Endothelial cell of umbilical vein (primary cell): Measurements from ENCODE around the gene AUH. TPM values are rescaled to one million over a fixed set of nuclear protein-coding genes. Genes with fewer than 3 reads are reported as not detected.

Experiments used
- BruUV-seq: library from RNA; stranded (reverse); fragments of 400-500 nt; replicated peaks from 2 replicates; lab custom pipeline; 2021; lab: Mats Ljungman, UMichigan
- CTCF ChIA-PET: fragments of 300-600, 350-600 bp; sonication (Branson Sonifier 250); formaldehyde crosslinking; loops from one replicate; lab custom pipeline; 2021; ENCODE audit warnings: antibody characterized with exemption, inconsistent platforms; lab: Charles Lee
- POLR2A ChIA-PET: fragments of 300-600, 350-600 bp; sonication (Branson Sonifier 250); formaldehyde crosslinking; loops from one replicate; lab custom pipeline; 2021; ENCODE audit warnings: antibody characterized with exemption, inconsistent platforms; lab: Charles Lee
- DNase-seq: peaks from one replicate; pipeline ENCODE4 v3.0.0-alpha.2; 2011; ENCODE audit warnings: low read depth, low spot score
- FAIRE-seq: peaks from 2 replicates; lab custom pipeline; 2011; peaks lifted over from hg19 to GRCh38; lab: Jason Lieb, UNC
- H2AFZ ChIP-seq: 2 replicates; pipeline ENCODE4 v1.6.0; 2012; ENCODE audit warnings: low read depth, low read length, control low read depth, inconsistent platforms
- H3K27ac ChIP-seq: 2 replicates; pipeline ENCODE4 v1.5.1; 2011; ENCODE audit warnings: low read depth, mild to moderate bottlenecking, control low read depth, low read length, moderate library complexity; ENCODE audit not compliant: insufficient read depth
- H3K27me3 ChIP-seq, 2 experiments: 2 replicates each; pipeline versions ENCODE4 v1.6.0 to v1.6.1; 2011; ENCODE audit warnings: low read length in 2 of 2, mixed read lengths in 1 of 2; ENCODE audit not compliant: control insufficient read depth in 2 of 2, insufficient read depth in 2 of 2
- H3K36me3 ChIP-seq, 2 experiments: 2 replicates in 1 of 2; 3 replicates in 1 of 2; pipeline ENCODE4 v1.5.1; 2011; ENCODE audit warnings: low read length in 2 of 2, mild to moderate bottlenecking in 1 of 2, moderate library complexity in 1 of 2; ENCODE audit not compliant: control insufficient read depth in 2 of 2, insufficient read depth in 2 of 2; ENCODE audit errors: extremely low read depth in 1 of 2
- H3K4me1 ChIP-seq: 3 replicates; pipeline ENCODE4 v1.5.1; 2011; ENCODE audit warnings: mild to moderate bottlenecking, low read length; ENCODE audit not compliant: control insufficient read depth, insufficient read depth; ENCODE audit errors: extremely low read depth
- H3K4me2 ChIP-seq: 2 replicates; pipeline ENCODE4 v1.6.1; 2011; ENCODE audit warnings: low read length, control low read depth, mixed read lengths; ENCODE audit not compliant: insufficient read depth
- H3K4me3 ChIP-seq, 3 experiments: fragments of 200-600 bp in 1 of 3; sonication (generic), shearing (Covaris generic) in 1 of 3; replicated peaks in 1 of 3; 2 replicates each; pipeline ENCODE4 v1.5.1; 2011 to 2016; ENCODE audit warnings: control low read depth in 3 of 3, low read length in 3 of 3, mild to moderate bottlenecking in 2 of 3, inconsistent platforms in 1 of 3, low read depth in 1 of 3, moderate library complexity in 1 of 3; ENCODE audit not compliant: insufficient read depth in 1 of 3
- H3K79me2 ChIP-seq: 2 replicates; pipeline ENCODE4 v1.6.0; 2012; ENCODE audit warnings: low read length, inconsistent platforms; ENCODE audit not compliant: control insufficient read depth, insufficient read depth
- H3K9ac ChIP-seq: replicated peaks from 2 replicates; pipeline ENCODE3; 2011; ENCODE audit warnings: low read length, control low read depth; ENCODE audit not compliant: insufficient read depth; ENCODE audit errors: extremely low read depth
- H3K9me1 ChIP-seq: replicated peaks from 3 replicates; pipeline ENCODE4 v1.6.0; 2011; ENCODE audit warnings: mild to moderate bottlenecking, low read length; ENCODE audit not compliant: control insufficient read depth, insufficient read depth; ENCODE audit errors: extremely low read depth
- H3K9me3 ChIP-seq: replicated peaks from 2 replicates; pipeline ENCODE4 v1.5.1; 2012; ENCODE audit warnings: low read length, inconsistent platforms; ENCODE audit not compliant: control insufficient read depth, insufficient read depth
- H4K20me1 ChIP-seq: replicated peaks from 2 replicates; pipeline ENCODE3; 2011; ENCODE audit warnings: mild to moderate bottlenecking, low read length; ENCODE audit not compliant: control insufficient read depth, insufficient read depth; ENCODE audit errors: extremely low read depth
- EZH2 ChIP-seq: IDR thresholded peaks from 2 replicates; pipeline ENCODE4 v1.6.1; 2012; ENCODE audit warnings: borderline replicate concordance, low read depth, mild to moderate bottlenecking, moderate library complexity, low read length, inconsistent platforms; ENCODE audit not compliant: severe bottlenecking
- GATA2 ChIP-seq: IDR thresholded peaks from 2 replicates; pipeline ENCODE4 v1.7.0; 2011; ENCODE audit warnings: low read depth, mild to moderate bottlenecking, moderate library complexity, mixed read lengths, low read length; ENCODE audit not compliant: insufficient read length, insufficient read depth
- MYC ChIP-seq: IDR thresholded peaks from one replicate; pipeline ENCODE4 v1.6.1; 2011; ENCODE audit warnings: mild to moderate bottlenecking, low read depth, low read length
- POLR2A ChIP-seq: IDR thresholded peaks from 2 replicates; pipeline ENCODE4 v1.6.1; 2012; ENCODE audit warnings: low read depth, mild to moderate bottlenecking, control low read depth, low read length
- POLR2AphosphoS5 ChIP-seq: IDR thresholded peaks from 2 replicates; pipeline ENCODE4 v1.6.1; 2012; ENCODE audit warnings: low read depth, mild to moderate bottlenecking, control low read depth, low read length, moderate library complexity; ENCODE audit not compliant: insufficient read depth
- dilution Hi-C: fragments of 300-500 bp; cut with MboI; formaldehyde crosslinking; loops from one replicate; pipeline ENCODE4 v1.15.0; 2019; ENCODE audit warnings: low sequenced_read_pairs; ENCODE audit not compliant: extremely low pct_ligation_motif_present
- intact Hi-C: fragments of 100-400 bp; cut with micrococcal nuclease; formaldehyde crosslinking; loops from one replicate; pipeline ENCODE4 v1.10.0; 2022
- polyA plus RNA-seq, 4 experiments: library from polyadenylated mRNA; depleted of rRNA in 3 of 4; stranded (reverse) in 3 of 4; unstranded in 1 of 4; fragments of >200 nt; gene quantifications; 2 replicates each; pipeline versions ENCODE4 v1.2.1 to v1.2.3, GENCODE V29; 2011 to 2012; ENCODE audit warnings: missing spikeins in 1 of 4
- total RNA-seq: library from RNA; stranded (reverse); gene quantifications from 2 replicates; pipeline ENCODE4 v1.2.3, GENCODE V29; 2021
- TF ChIP-seq, protein P1 (sequence below), 2 donors: IDR thresholded peaks; 1 replicate in 1 of 2; 2 replicates in 1 of 2; pipeline ENCODE4 v1.5.1; 2011; ENCODE audit warnings: low read length in 2 of 2, mild to moderate bottlenecking in 2 of 2, moderate library complexity in 2 of 2, control low read depth in 1 of 2, inconsistent platforms in 1 of 2, low read depth in 1 of 2; ENCODE audit not compliant: insufficient read depth in 1 of 2; ENCODE audit errors: extremely low read depth in 1 of 2
- TF ChIP-seq, protein P2 (sequence below): IDR thresholded peaks from 2 replicates; pipeline ENCODE4 v1.6.1; 2011; ENCODE audit not compliant: insufficient read depth, insufficient read length

The AUH gene
- total and polyA plus RNA-seq, 2 donors (not counting 3 experiments of a cell fraction or from before 2014, with no cell fraction given) = 2.3 to 9.2 TPM

DNA sequence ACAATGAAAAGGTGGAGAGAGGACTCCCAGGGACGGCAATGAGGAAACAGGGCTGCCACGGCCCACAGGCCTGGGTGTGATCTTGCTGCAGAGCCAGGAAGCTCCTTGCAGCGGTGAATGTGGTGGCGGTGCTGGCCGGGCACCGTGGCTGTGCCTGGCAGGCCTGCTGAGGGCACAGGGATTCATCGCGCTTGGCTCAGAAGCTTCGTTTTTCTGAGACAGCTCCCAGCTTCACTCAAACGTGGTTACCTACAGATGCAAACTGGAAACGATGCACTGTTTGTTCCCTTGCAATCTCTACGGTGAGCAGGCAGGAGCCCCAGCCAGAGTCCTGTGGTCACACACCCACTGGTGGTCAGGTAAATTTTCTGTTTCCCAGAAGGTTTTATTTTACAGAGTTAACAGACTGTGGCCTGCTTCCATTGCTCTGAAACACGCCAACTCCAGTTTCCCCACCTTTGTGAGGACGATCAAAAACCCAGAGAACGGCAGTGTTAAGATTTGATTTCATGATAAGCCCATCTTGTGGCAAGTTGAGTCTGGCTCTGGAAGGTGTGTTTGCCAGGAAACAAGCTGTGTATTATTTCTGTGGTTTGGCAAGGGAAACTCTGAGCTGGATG lies 183.9 kb downstream of the AUH start:
- Histone ChIP-seq H3K9me3 (no peaks in the 10 kb centered on the region), H3K36me3 (no peaks in the 10 kb centered on the region), H3K4me2 (no peak overlapping the region), H3K9ac (no peak overlapping the region), H3K79me2 (no peaks in the 10 kb centered on the region), H3K4me3 (no peak overlapping the region), H4K20me1 (no peaks in the 10 kb centered on the region), H3K9me1 (no peaks in the 10 kb centered on the region), H2AFZ (no peak overlapping the region), H3K4me1 (no peaks in the 10 kb centered on the region), H3K27ac (no peak overlapping the region), H3K27me3 (no peaks in the 10 kb centered on the region)
- no peak for TF ChIP-seq MYC
- TF ChIP-seq EZH2 = no peak
- TF ChIP-seq POLR2AphosphoS5 = no peak
- TF ChIP-seq, protein P1, sequence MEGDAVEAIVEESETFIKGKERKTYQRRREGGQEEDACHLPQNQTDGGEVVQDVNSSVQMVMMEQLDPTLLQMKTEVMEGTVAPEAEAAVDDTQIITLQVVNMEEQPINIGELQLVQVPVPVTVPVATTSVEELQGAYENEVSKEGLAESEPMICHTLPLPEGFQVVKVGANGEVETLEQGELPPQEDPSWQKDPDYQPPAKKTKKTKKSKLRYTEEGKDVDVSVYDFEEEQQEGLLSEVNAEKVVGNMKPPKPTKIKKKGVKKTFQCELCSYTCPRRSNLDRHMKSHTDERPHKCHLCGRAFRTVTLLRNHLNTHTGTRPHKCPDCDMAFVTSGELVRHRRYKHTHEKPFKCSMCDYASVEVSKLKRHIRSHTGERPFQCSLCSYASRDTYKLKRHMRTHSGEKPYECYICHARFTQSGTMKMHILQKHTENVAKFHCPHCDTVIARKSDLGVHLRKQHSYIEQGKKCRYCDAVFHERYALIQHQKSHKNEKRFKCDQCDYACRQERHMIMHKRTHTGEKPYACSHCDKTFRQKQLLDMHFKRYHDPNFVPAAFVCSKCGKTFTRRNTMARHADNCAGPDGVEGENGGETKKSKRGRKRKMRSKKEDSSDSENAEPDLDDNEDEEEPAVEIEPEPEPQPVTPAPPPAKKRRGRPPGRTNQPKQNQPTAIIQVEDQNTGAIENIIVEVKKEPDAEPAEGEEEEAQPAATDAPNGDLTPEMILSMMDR (IDR thresholded peaks at IDR 0.05; ENCODE audit: extremely low read depth in 1 of 2, insufficient read depth in 1 of 2, low read depth in 1 of 2, low read length in 2 of 2) = no peak
- TF ChIP-seq GATA2 = no peak
- TF ChIP-seq, protein P2, sequence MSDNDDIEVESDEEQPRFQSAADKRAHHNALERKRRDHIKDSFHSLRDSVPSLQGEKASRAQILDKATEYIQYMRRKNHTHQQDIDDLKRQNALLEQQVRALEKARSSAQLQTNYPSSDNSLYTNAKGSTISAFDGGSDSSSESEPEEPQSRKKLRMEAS = no peak
- no peak for TF ChIP-seq POLR2A
- intact Hi-C loops = no loop called here
- FAIRE-seq (no peak), DNase-seq (no peak)
- no TSS peak for BruUV-seq
- POLR2A ChIA-PET = no interaction called here
- dilution Hi-C loops = no loop called here
- CTCF ChIA-PET = interaction anchor here (0.7 kb wide), 1 partner anchor 145 kb away, joined by 3 read pairs; no protein-coding TSS in a partner anchor
